HG02588 (cell line): ENCODE data around the gene SSH2.
"Not testable (repeated sequence)": the region's sequence is repeated elsewhere in the genome, so short reads cannot be mapped to it uniquely, and the experiment has no call there.

Experiments used
- ATAC-seq: cut with Tn5 transposase; IDR thresholded peaks from one replicate; pipeline ENCODE4 v1.9.1; 2021; ENCODE audit warnings: mild to moderate bottlenecking, moderate library complexity; ENCODE audit not compliant: unreplicated experiment

SSH2 gene

GRCh38 chr17:29929533-29930408 lies at the start of gene SSH2:
TSS of gene SSH2 (minus strand) at chr17:29930228. CDS start at chr17:29930000, 228 bp downstream.
- ATAC-seq = peak; percentile 53

GRCh38 chr17:29977836-29978235 lies 47.8 kb upstream of the SSH2 start:
- ATAC-seq = no peak

DNA sequence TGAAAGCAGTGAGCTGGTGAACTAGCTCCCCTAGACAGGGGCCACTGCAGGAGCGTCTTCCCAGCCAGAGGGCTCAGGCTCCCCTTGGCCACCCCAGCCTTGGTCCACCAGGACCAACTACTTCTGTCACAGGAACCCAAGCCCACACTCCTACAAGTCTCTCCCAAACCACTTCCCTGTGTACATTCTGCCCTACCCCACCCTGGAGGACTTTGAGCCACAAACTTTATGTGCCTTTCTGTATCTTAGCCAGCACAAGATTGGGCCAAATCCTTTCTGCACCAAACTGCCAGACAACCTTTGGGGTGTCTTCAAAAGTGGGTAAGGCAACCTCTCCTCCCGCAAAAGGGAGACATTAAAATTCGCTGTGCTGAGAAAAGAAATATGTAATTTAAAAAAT lies 43.0 kb upstream of the SSH2 start:
- no peak for ATAC-seq

GRCh38 chr17:29972277-29972676 lies 42.2 kb upstream of the SSH2 start:
- no peak for ATAC-seq

GRCh38 chr17:29968271-29968670 lies 38.2 kb upstream of the SSH2 start:
- no peak for ATAC-seq

DNA sequence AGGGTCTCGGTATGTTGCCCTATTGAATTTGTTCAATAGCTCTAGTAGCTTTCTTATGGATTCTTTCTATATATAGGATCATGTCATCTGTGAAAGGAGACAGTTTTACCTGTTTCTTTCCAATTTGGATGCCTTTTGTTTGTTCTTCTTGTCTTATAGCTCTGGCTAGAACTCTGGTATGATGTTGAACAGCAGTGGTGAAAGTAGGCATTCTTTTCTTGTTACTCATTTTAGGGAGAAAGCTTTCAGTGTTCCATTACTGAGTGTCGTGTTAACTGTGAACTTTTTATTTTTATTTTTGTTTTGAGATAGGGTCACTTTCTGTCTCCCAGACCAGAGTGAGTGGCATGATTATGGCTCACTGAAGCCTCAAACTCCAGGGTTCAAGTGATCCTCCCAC lies 32.6 kb upstream of the SSH2 start:
- no peak for ATAC-seq

- no peak for ATAC-seq
Observed at GRCh38 chr17:29959658-29960337, 29.8 kb upstream of the SSH2 start.

DNA sequence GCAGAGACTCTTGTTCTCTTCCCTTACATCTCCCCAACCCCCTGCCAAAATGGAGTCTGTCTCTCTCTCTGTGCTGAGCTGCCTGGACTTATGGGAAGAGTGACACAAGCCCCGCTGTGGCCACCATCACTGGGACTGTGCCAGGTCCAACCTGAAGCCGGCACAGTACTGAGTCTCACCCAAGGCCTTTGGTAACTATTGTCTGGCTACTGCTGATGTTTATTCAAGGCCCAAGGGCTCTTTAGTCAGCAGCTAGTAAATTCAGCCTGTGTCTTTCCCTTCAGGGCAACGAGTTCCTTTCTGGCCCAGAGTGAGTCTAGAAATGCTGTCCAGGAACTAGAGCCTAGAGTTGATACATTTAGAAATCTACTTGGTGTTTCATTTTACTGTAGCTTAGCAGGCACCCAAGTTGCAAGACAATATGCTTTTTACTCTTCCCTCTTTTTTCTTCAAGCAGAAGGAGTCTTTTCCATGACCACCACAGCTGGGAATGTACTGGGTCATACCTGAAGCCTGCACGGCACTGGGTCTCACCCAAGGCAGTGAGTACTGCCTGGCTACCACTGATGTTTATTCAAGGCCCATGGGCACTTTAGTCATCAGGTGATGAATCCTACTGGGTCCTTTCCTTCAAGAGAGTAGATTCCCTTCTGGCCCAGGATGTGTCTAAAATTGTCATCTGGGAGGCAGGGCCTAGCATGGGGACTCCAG lies 29.1 kb upstream of the SSH2 start:
- no peak for ATAC-seq

DNA sequence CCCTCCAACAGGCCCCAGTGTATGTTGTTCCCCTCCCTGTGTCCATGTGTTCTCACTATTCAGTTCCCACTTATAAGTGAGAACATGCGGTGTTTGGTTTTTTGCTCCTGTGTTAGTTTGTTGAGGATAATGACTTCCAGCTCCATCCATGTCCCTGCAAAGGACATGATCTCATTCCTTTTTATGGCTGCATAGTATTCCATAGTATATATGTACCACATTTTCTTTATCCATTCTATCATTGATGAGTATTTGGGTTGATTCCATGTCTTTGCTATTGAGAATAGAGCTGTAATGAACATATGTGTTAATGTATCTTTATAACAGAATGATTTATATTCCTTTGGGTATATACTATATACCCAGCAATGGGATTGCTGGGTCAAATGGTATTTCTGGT lies 27.5 kb upstream of the SSH2 start:
- ATAC-seq = not testable (repeated sequence)

DNA sequence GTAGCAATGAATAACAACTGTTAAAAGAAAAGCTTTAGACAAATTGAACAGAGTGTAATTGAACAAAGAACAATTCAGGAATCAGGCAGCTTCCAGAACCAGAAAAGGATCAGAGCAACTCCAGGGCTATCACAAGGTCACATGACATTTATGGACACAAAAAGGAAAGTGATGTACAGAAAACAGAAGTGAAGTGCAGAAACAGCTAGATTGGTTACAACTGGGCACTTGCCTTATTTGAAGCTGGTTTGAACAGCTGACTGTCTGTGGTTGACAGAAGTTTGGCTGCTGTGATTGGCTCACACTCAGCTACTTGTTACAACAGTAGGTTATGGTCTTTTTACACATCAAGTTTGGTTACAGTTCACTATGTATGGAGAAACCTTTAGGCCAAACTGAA lies 26.2 kb upstream of the SSH2 start:
- no peak for ATAC-seq

DNA sequence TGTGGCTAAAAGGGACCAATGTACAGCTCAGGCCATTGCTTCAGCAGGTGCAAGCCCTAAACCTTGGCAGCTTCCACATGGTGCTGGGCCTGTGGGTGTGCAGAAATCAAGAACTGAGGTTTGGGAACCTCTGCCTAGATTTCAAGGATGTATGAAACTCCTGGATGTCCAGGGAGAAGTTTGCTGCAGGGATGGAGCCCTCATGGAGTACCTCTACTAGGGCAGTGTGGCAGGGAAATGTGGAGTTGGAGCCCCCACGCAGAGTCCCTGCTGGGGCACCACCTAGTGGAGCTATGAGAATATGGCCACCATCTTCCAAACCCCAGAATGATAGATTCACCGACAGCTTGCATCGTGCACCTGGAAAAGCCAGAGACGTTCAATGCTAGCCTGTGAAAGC lies 24.4 kb upstream of the SSH2 start:
- no peak for ATAC-seq

GRCh38 chr17:29949696-29950095 lies 19.7 kb upstream of the SSH2 start:
- ATAC-seq = no peak

DNA sequence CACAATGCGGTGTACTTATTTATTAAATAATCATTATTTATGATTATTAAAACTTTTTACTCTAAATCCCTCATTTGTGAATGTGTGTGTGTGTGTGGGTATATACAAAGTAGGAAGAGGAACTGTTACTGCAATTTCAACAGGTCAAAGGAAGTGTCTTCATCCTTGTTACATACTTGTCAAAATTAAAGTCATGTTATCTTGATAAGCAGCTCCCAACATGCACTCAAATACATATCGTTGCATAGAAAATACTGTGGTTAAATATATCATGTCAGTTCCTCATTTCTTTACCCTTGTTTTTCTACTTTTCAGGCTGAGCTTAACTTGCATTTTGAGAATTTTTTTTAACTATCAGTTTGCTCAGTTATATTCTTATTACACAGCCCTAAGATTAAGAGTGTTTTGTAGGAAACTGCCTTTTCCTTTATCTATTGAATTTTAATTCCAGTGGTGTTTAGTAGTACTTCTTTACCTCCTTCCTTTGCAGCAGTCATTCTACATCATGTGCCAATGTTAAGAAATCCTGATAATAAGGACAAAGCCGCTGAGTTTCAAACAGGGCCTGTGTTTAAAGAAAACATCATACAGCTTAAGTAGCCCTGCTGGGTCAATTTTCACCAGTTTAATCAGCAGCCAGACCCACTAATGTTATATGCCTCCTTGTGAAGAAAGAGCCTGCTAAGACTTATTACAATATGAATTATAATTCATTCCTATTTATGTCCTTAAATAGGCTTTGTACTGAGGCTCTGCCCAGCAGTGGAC lies 18.6 kb upstream of the SSH2 start:
- no peak for ATAC-seq

DNA sequence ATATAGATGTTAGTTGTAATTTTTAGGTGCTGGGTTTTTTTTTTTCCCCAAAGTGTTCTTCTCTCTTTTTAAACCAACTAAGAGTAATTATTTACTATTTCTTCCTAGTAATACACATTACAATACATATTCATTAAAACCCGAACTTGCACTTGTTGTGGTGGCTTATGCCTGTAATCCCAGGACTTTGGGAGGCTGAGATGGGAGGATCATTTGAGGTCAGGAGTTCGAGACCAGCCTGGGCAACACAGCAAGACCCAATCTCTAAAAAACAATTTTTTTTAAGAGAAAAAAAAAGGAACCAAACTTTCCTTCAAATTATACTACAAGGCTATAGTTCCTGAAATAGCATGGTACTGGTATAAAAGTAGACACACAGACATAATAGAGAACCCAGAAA lies 15.3 kb upstream of the SSH2 start:
- no peak for ATAC-seq

GRCh38 chr17:29941334-29941733 lies 11.3 kb upstream of the SSH2 start, which contains the start of gene EFCAB5:
TSS of gene EFCAB5 (plus strand) at chr17:29941634. CDS start at chr17:29941797, 163 bp downstream.
- no peak for ATAC-seq

DNA sequence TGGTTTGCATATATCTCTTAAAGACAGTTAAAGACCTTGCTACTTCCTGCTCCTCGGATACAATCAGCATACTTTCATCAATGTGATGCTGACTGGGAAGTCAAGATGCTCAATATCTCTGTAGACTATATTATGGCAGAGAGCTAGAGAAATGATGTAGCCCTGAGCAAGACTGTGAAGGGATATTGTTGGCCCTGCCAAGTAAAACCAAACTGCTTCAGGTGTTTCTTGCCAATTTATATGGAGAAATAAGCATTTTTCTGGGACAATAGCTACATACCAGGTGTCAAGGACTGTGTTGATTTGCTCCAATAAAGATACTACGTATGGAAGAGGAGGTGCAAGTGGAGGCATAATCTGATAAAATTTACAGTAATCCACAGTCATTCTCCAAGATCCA lies 6.7 kb upstream of the SSH2 start:
- no peak for ATAC-seq

GRCh38 chr17:29935909-29936308 lies 5.9 kb upstream of the SSH2 start:
- not testable (repeated sequence) for ATAC-seq

DNA sequence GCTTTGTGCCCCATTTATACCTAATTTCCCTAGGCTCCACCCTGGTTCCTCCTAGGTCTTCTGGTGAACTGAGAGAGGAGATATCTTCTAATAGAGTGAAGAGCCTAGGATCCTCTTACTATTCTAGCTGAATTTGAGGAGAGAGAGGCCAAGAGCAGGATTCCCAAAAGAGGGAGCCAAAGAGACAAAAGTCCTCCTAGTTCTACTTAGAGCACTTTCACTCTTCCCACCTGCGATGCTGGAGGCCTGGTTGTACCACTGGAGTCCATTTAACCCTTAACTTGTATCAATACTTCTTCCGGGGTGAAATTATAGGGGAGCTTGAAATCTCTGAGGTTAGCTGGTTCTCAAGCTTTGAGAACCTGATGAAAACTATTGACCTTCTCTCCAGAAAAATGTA lies 3.4 kb upstream of the SSH2 start:
- no peak for ATAC-seq

DNA sequence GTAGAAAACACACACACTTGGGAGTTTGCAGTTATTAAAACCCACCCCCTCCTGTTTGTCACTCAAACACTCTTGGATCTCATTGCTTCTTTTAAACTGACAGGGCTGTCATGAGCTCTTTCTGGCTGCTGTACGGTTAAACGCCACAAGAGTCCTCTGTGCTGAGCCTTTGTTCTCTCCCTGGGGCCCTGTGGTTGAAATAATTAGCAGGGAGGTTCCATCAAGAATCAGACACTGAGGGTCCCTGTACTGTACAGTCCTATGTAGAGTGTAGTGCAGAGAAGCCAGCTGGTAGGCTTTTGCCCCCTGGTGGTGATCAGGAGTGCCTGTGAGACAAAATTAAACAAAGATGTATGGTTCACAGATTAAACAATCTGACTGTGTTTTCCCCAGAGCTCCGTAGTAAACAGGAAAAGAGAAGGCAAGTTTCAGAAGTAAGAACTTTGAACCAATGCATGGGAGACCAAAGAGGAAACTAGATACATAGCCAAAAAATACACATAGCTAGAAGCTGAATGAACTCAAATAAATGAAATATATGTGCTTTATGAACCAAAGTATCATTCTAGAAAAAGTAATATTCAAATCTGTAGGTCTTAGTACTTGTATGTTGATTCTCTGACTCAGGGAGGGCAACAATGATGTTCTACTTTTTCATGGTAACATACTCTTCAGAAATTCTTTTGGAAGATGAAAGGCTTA lies 1.4 kb upstream of the SSH2 start:
- peak; percentile 39 for ATAC-seq

DNA sequence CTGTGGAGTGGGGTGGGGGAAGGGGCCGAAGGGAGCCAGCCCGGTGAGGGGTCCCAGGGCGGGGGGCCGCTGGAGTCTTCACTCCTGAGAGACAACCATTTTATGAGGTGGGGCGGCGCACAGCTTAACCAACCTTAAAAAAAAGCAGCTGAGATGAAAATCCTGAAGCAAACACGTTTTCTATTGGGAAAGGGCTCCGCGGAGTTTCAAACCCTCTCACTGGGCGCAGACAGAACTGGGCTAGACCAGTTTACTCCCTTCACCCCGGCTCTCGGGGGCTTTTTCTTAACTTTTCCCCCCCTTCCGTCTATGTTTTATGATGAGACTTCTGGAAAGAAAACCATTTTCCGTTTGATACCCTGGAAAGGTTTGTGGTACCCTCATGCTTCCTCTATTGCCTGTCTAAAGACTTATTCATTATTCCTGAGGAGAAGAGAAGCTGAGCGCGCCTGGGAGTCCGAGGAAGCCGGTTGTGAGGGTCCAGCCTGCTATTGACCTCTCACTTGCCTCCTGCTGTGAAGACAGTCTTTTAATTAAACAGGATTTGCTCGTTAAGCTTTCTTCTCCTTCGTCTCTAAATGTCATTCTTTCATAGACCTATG lies 482 bp upstream of the SSH2 start:
- ATAC-seq = no peak
